Lower lobe of right lung (tissue), 2 donors: ENCODE data around the gene CPA4. TPM values are rescaled to one million over a fixed set of nuclear protein-coding genes. Genes with fewer than 3 reads are reported as not detected.

Experiments
- ATAC-seq, 2 donors: fragments of 200-7000 bp; cut with Tn5 transposase; one replicate each; pipeline ENCODE4 v1.9.1; 2020 to 2022; ENCODE audit warnings: mild to moderate bottlenecking in 2 of 2, moderate library complexity in 2 of 2
- DNase-seq: peaks from one replicate; pipeline ENCODE4 v3.0.0-alpha.2; 2020
- H3K27ac ChIP-seq: fragments of 200-600 bp; one replicate; pipeline ENCODE4 v1.8.0; 2022
- H3K27me3 ChIP-seq: fragments of 200-600 bp; one replicate; pipeline ENCODE4 v1.8.0; 2022; ENCODE audit warnings: low read depth
- H3K36me3 ChIP-seq: fragments of 200-600 bp; one replicate; pipeline ENCODE4 v1.8.0; 2022; ENCODE audit warnings: mild to moderate bottlenecking
- H3K4me1 ChIP-seq: fragments of 200-600 bp; one replicate; pipeline ENCODE4 v1.8.0; 2022
- H3K4me3 ChIP-seq: fragments of 200-600 bp; one replicate; pipeline ENCODE4 v1.8.0; 2022; ENCODE audit warnings: mild to moderate bottlenecking
- H3K9me3 ChIP-seq: fragments of 200-600 bp; one replicate; pipeline ENCODE4 v1.8.0; 2022
- CTCF ChIP-seq: fragments of 200-600 bp; IDR thresholded peaks from one replicate; pipeline ENCODE4 v1.8.0; 2022; ENCODE audit warnings: antibody characterized with exemption, mild to moderate bottlenecking
- intact Hi-C: fragments of 100-400 bp; cut with DNase I; formaldehyde crosslinking; loops from one replicate; pipeline ENCODE4 v1.11.0; 2022
- total RNA-seq: library from RNA; stranded (reverse); fragmentation: NEBNext Ultra II Directional; extraction: Animal tissue kit (Norgen Biotek cat#: 25700); gene quantifications from one replicate; pipeline ENCODE4 v1.2.1, GENCODE V29; 2021
- donor health status: DM: no; HTN: yes; CAD: no; lungs with severe emphysema.

The CPA4 gene
- total RNA-seq, 1 donor from 2014 or later: not detected

GRCh38 chr7:130268463-130269317 lies 24.3 kb upstream of the CPA4 start:
- DNase-seq: no peak
- Histone ChIP-seq H3K9me3 (no peaks in the 10 kb centered on the region), H3K27ac (no peak overlapping the region), H3K27me3 (peaks cover 4% of the 10 kb centered on the region), H3K36me3 (no peaks in the 10 kb centered on the region), H3K4me3 (no peak overlapping the region), H3K4me1 (peaks cover 6% of the 10 kb centered on the region)
- ATAC-seq: no peak
- intact Hi-C loops: no loop called here
- no peak for TF ChIP-seq CTCF

- DNase-seq: no peak
- TF ChIP-seq CTCF: no peak
- no peaks in the 10 kb centered on the region for H3K36me3 ChIP-seq
- H3K27me3 ChIP-seq: peaks cover 4% of the 10 kb centered on the region
- H3K9me3 ChIP-seq: no peaks in the 10 kb centered on the region
- intact Hi-C loops: no loop called here
- no peak overlapping the region for H3K27ac ChIP-seq
- H3K4me1 ChIP-seq: peaks cover 11% of the 10 kb centered on the region
- ATAC-seq: no peak
- no peak overlapping the region for H3K4me3 ChIP-seq
Measured at GRCh38 chr7:130269318-130269694, 23.7 kb upstream of the CPA4 start.

- Histone ChIP-seq H3K36me3 (no peaks in the 10 kb centered on the region), H3K9me3 (no peaks in the 10 kb centered on the region), H3K27me3 (peaks cover 4% of the 10 kb centered on the region), H3K4me3 (no peak overlapping the region), H3K27ac (no peak overlapping the region), H3K4me1 (peaks cover 11% of the 10 kb centered on the region)
- TF ChIP-seq CTCF: no peak
- DNase-seq (no peak), ATAC-seq (no peak)
- intact Hi-C loops: no loop called here
Measured at GRCh38 chr7:130270947-130271800, 21.8 kb upstream of the CPA4 start.

- Histone ChIP-seq H3K27me3 (peaks cover 4% of the 10 kb centered on the region), H3K36me3 (no peaks in the 10 kb centered on the region), H3K27ac (no peak overlapping the region), H3K9me3 (no peaks in the 10 kb centered on the region), H3K4me1 (peaks cover 11% of the 10 kb centered on the region), H3K4me3 (peak overlapping the region; percentile 31)
- intact Hi-C loops: no loop called here
- TF ChIP-seq CTCF: no peak
- DNase-seq (no peak), ATAC-seq (peak in 1 of 2 donors; percentile 44)
Measured at GRCh38 chr7:130272381-130273080, 20.4 kb upstream of the CPA4 start.
